PC-3 (cell line): Measurements from ENCODE around the gene PTPRN2.

Source experiments
- CTCF ChIP-seq: fragments of 300-600 bp; sonication (generic); conservative IDR thresholded peaks from 2 replicates; pipeline ENCODE4 v1.5.1; 2017; ENCODE audit warnings: antibody characterized with exemption, low read depth, mild to moderate bottlenecking, low read length
- EZH2 ChIP-seq: fragments of 300-600 bp; sonication (generic); IDR thresholded peaks from one replicate; pipeline ENCODE4 v1.6.1; 2017; ENCODE audit warnings: antibody characterized with exemption, mild to moderate bottlenecking, low read length; ENCODE audit not compliant: unreplicated experiment
- EZH2phosphoT487 ChIP-seq: fragments of 300-600 bp; sonication (generic); IDR thresholded peaks from 2 replicates; pipeline ENCODE4 v1.6.1; 2018; ENCODE audit warnings: mild to moderate bottlenecking, antibody characterized with exemption, low read length, borderline replicate concordance

- TF ChIP-seq EZH2: no peak
- TF ChIP-seq CTCF: no peak
- TF ChIP-seq EZH2phosphoT487: no peak
These were observed 777.5 kb downstream of the PTPRN2 start for GRCh38 chr7:157809863-157810851.
